MCF 10A (cell line): ENCODE measurements around the gene SEPTIN1. TPM values are rescaled to one million over a fixed set of nuclear protein-coding genes. Genes with fewer than 3 reads are reported as not detected.

Experiments
- BruUV-seq: library from RNA; stranded (reverse); fragments of 400-500 nt; replicated peaks from 2 replicates; lab custom pipeline; 2021; lab: Mats Ljungman, UMichigan
- CTCF ChIA-PET: fragments of 300-600 bp; sonication (Branson Sonifier 250); formaldehyde crosslinking; extraction: SDS; loops from one replicate; lab custom pipeline; 2021; ENCODE audit warnings: antibody characterized with exemption, inconsistent platforms; lab: Yijun Ruan, JAX
- POLR2A ChIA-PET: fragments of 300-600, 350-650 bp; sonication (Branson Sonifier 250); formaldehyde crosslinking; extraction: SDS; loops from one replicate; lab custom pipeline; 2020; ENCODE audit warnings: antibody characterized with exemption, inconsistent platforms; lab: Yijun Ruan, JAX
- DNase-seq: peaks from one replicate; pipeline ENCODE4 v3.0.0-alpha.2; 2018; ENCODE audit not compliant: unreplicated experiment
- H3K27ac Mint-ChIP-seq: one replicate; pipeline ENCODE4 v1.8.0; 2022; ENCODE audit warnings: mild to moderate bottlenecking, low read depth, mixed read lengths; ENCODE audit not compliant: unreplicated experiment
- H3K27me3 Mint-ChIP-seq: one replicate; pipeline ENCODE4 v1.8.0; 2022; ENCODE audit warnings: mixed read lengths; ENCODE audit not compliant: insufficient read depth, unreplicated experiment
- H3K36me3 Mint-ChIP-seq: one replicate; pipeline ENCODE4 v1.8.0; 2022; ENCODE audit warnings: mild to moderate bottlenecking, moderate library complexity, mixed read lengths; ENCODE audit not compliant: insufficient read depth, unreplicated experiment
- H3K4me1 Mint-ChIP-seq: one replicate; pipeline ENCODE4 v1.8.0; 2022; ENCODE audit warnings: mixed read lengths; ENCODE audit not compliant: insufficient read depth, unreplicated experiment
- H3K4me3 Mint-ChIP-seq: one replicate; pipeline ENCODE4 v1.8.0; 2022; ENCODE audit warnings: mild to moderate bottlenecking, moderate library complexity, mixed read lengths; ENCODE audit not compliant: unreplicated experiment
- H3K9me3 Mint-ChIP-seq: one replicate; pipeline ENCODE4 v1.8.0; 2022; ENCODE audit warnings: mixed read lengths; ENCODE audit not compliant: unreplicated experiment
- intact Hi-C: fragments of 100-400 bp; cut with micrococcal nuclease; formaldehyde crosslinking; loops from 2 replicates; pipeline ENCODE4 v1.14.1; 2022
- total RNA-seq: library from RNA; stranded (reverse); gene quantifications from 2 replicates; pipeline ENCODE4 v1.2.3, GENCODE V29; 2022
- TF ChIP-seq, protein P1 (sequence below): fragments of 200-600 bp; IDR thresholded peaks from one replicate; pipeline ENCODE4 v1.8.0; 2022; ENCODE audit warnings: antibody characterized with exemption, mild to moderate bottlenecking; ENCODE audit not compliant: unreplicated experiment

SEPTIN1 gene
- total RNA-seq, 1 experiment from 2014 or later: 1.7 TPM

DNA sequence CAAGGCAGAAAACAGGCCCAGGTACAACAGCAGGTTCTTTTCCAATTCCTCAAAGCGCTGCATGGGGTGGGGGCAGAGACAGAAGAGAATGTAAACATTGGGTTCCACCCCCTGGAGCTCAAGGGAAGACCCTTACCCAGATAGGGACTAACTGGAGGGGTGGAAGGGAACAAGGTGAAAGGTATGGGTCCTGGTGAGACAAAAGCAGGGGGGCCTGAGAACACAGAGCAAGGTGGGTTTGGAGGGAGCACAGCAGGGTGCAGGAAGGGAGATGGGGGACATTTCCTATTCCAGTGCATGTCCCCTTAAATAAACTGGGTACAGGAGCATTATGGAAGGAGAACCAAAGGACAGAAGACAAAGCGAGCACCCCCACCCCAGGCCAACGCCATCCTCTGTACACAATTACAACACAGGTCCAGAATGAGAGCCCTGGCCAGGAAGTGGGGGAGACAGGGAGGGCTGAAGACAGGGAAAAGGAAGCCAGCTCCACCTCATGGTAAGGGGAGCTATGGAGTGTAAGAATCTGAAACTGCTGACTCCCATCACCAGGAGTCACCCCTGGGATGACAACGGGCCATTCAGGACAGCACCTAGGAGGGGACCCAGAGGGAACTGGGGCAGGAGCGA, 25.2 kb downstream of the SEPTIN1 start:
- no peak overlapping the region for H3K27ac Mint-ChIP-seq
- peaks cover 52% of the 10 kb centered on the region for H3K36me3 Mint-ChIP-seq
- TF ChIP-seq, protein P1, sequence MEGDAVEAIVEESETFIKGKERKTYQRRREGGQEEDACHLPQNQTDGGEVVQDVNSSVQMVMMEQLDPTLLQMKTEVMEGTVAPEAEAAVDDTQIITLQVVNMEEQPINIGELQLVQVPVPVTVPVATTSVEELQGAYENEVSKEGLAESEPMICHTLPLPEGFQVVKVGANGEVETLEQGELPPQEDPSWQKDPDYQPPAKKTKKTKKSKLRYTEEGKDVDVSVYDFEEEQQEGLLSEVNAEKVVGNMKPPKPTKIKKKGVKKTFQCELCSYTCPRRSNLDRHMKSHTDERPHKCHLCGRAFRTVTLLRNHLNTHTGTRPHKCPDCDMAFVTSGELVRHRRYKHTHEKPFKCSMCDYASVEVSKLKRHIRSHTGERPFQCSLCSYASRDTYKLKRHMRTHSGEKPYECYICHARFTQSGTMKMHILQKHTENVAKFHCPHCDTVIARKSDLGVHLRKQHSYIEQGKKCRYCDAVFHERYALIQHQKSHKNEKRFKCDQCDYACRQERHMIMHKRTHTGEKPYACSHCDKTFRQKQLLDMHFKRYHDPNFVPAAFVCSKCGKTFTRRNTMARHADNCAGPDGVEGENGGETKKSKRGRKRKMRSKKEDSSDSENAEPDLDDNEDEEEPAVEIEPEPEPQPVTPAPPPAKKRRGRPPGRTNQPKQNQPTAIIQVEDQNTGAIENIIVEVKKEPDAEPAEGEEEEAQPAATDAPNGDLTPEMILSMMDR: no peak
- no peaks in the 10 kb centered on the region for H3K9me3 Mint-ChIP-seq
- ChIA-PET POLR2A (interaction anchor here (0.7 to 8.1 kb wide), 5 partner anchors 10 to 253 kb away, joined by 3 to 132 read pairs (median 8); partner anchors contain the start of genes TBC1D10B and ZNF689), CTCF (interaction anchor here (0.6 to 0.9 kb wide), 2 partner anchors 8 to 557 kb away, joined by 3 to 4 read pairs; no protein-coding TSS in a partner anchor)
- H3K4me3 Mint-ChIP-seq: no peak overlapping the region
- no TSS peak for BruUV-seq
- no peaks in the 10 kb centered on the region for H3K27me3 Mint-ChIP-seq
- H3K4me1 Mint-ChIP-seq: peaks cover 26% of the 10 kb centered on the region
- DNase-seq: no peak
- intact Hi-C loops: no loop called here

DNA sequence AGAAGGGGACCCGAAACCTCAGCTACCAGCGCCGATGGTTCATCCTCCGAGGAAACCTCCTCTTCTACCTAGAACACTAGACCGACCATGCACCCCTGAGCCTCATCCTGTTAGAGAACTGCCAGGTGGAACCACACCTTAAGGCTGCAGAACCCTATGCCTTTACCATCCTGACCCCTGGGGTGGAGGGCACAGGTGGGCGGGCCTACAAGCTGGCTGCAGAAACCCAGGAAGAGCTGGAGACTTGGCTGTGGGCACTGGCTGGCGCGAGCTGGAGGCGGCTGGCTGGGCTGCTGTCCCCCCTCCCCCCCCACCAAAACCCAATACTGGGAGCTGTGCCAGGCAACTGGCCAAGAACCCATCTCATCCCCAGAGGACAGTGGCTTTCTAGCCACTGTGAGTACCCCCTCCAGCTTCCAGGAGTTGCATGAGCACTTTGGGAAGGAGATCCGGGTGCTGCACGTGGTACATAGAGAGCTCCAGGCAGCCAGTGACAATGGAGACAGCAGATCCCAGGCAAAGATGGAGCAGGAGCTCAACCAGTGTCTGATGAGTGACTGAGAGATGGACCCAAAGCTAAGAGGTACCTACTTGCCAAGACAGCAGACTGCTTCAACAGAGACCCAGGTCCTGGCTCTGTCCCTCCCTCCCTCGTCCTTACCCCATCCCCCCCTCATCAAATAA, 25.8 kb downstream of the SEPTIN1 start:
- peaks cover 58% of the 10 kb centered on the region for H3K36me3 Mint-ChIP-seq
- intact Hi-C loops: no loop called here
- peak overlapping the region; percentile 94 for H3K4me3 Mint-ChIP-seq
- ChIA-PET POLR2A (interaction anchor here (0.7 to 8.1 kb wide), 6 partner anchors 11 to 254 kb away, joined by 3 to 132 read pairs (median 6); partner anchors contain the start of genes TBC1D10B, ZNF689 and ZNF771), CTCF (interaction anchor here (0.6 to 1.5 kb wide), 3 partner anchors 9 to 258 kb away, joined by 3 to 7 read pairs (median 3); no protein-coding TSS in a partner anchor)
- H3K27me3 Mint-ChIP-seq: no peaks in the 10 kb centered on the region
- no TSS peak for BruUV-seq
- H3K4me1 Mint-ChIP-seq: peaks cover 33% of the 10 kb centered on the region
- no peak for DNase-seq
- no peaks in the 10 kb centered on the region for H3K9me3 Mint-ChIP-seq
- TF ChIP-seq, protein P1: no peak
- peak overlapping the region; percentile 97 for H3K27ac Mint-ChIP-seq

DNA sequence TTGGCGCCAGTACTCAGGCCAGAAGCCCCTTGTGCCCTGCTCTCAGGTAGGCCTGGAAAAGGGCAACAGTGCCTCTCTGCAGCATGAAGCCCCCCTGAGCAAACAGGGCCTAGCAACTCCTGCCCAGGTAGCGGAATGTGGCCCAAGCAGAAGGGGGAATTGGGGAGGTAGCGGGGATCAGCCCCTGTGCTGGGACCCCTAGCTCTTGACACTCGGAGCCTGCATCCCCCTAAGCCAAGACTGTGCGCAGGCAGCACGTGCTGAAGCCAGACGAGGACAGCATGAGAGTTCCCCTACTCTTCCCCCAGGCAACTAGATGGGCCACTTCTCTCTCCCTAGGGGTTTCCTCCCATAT, 26.4 kb downstream of the SEPTIN1 start:
- BruUV-seq: no TSS peak
- Mint-ChIP-seq H3K36me3 (peaks cover 56% of the 10 kb centered on the region), H3K4me3 (peak overlapping the region; percentile 94), H3K9me3 (no peaks in the 10 kb centered on the region), H3K27ac (peak overlapping the region; percentile 97), H3K27me3 (no peaks in the 10 kb centered on the region), H3K4me1 (peaks cover 35% of the 10 kb centered on the region)
- intact Hi-C loops: no loop called here
- DNase-seq: no peak
- CTCF ChIA-PET: interaction anchor here (0.6 to 2.2 kb wide), 4 partner anchors 13 to 257 kb away, joined by 3 to 9 read pairs (median 5); partner anchors contain the start of gene ZNF771
- POLR2A ChIA-PET: interaction anchor here (0.6 to 8.1 kb wide), 7 partner anchors 11 to 343 kb away, joined by 3 to 132 read pairs (median 3); partner anchors contain the start of genes FBRS, SRCAP, TBC1D10B and ZNF771
- TF ChIP-seq, protein P1: no peak
